GM18951 (cell line): ENCODE measurements around the gene GPR107.

Source experiments
- POLR2A ChIP-seq: IDR thresholded peaks from 4 replicates; pipeline ENCODE4 v1.6.1; 2011; ENCODE audit warnings: mild to moderate bottlenecking; ENCODE audit not compliant: insufficient read length, insufficient read depth; ENCODE audit errors: extremely low read depth
- in situ Hi-C: fragments of 300-500 bp; cut with MboI; formaldehyde crosslinking; loops from one replicate; pipeline ENCODE4 v1.12.0; 2022; ENCODE audit warnings: low sequenced_read_pairs, mixed read lengths, inconsistent platforms; ENCODE audit not compliant: unreplicated experiment

Gene GPR107

GRCh38 chr9:130054820-130055219 lies 1.1 kb downstream of the GPR107 start:
- no peak for TF ChIP-seq POLR2A
- in situ Hi-C loops, result no loop called here

GRCh38 chr9:130058154-130058553 lies 4.4 kb downstream of the GPR107 start:
- in situ Hi-C loops, result no loop called here
- no peak for TF ChIP-seq POLR2A

GRCh38 chr9:130058887-130059286 lies 5.2 kb downstream of the GPR107 start:
- TF ChIP-seq POLR2A, result no peak
- in situ Hi-C loops, result no loop called here

- no peak for TF ChIP-seq POLR2A
- in situ Hi-C loops, result no loop called here
Observed at GRCh38 chr9:130060296-130060695, 6.6 kb downstream of the GPR107 start.

GRCh38 chr9:130062750-130063149 lies 9.0 kb downstream of the GPR107 start:
- in situ Hi-C loops, result no loop called here
- TF ChIP-seq POLR2A, result no peak

- TF ChIP-seq POLR2A, result no peak
- in situ Hi-C loops, result no loop called here
Observed at GRCh38 chr9:130064621-130065020, 10.9 kb downstream of the GPR107 start.

- TF ChIP-seq POLR2A, result no peak
- in situ Hi-C loops, result no loop called here
Observed at GRCh38 chr9:130069048-130069447, 15.3 kb downstream of the GPR107 start.

- in situ Hi-C loops, result no loop called here
- no peak for TF ChIP-seq POLR2A
Observed at GRCh38 chr9:130072515-130073235, 19.0 kb downstream of the GPR107 start.

GRCh38 chr9:130073373-130073772 lies 19.7 kb downstream of the GPR107 start:
- no peak for TF ChIP-seq POLR2A
- in situ Hi-C loops, result no loop called here

GRCh38 chr9:130078547-130078946 lies 24.8 kb downstream of the GPR107 start:
- in situ Hi-C loops, result no loop called here
- TF ChIP-seq POLR2A, result no peak

- no peak for TF ChIP-seq POLR2A
- in situ Hi-C loops, result no loop called here
Observed at GRCh38 chr9:130084337-130084736, 30.6 kb downstream of the GPR107 start.

- TF ChIP-seq POLR2A, result no peak
- in situ Hi-C loops, result no loop called here
Observed at GRCh38 chr9:130088051-130088450, 34.3 kb downstream of the GPR107 start.

GRCh38 chr9:130089141-130089540 lies 35.4 kb downstream of the GPR107 start:
- in situ Hi-C loops, result no loop called here
- TF ChIP-seq POLR2A, result no peak

- in situ Hi-C loops, result loop anchor here (10.0 kb wide), 1 partner anchor 206 kb away; no protein-coding TSS in a partner anchor
- TF ChIP-seq POLR2A, result no peak
Observed at GRCh38 chr9:130090915-130091314, 37.2 kb downstream of the GPR107 start.
